ENCODE results near the gene PIEZO2. TPM values are rescaled to one million over a fixed set of nuclear protein-coding genes. Genes with fewer than 3 reads are reported as not detected.
A peak's percentile ranks its signal among the peaks of the same experiment; 100 is the strongest.

The PIEZO2 gene
- total and polyA plus RNA-seq, 2 of the 8 experiments (the other 6 are each of a cell fraction or from before 2014, with no cell fraction given), result 4.7 to 16.5 TPM

- Histone ChIP-seq H2BK20ac (ENCODE audit: low read length) (no peak overlapping the region), H3K27me3 (replicated peaks in 1 of 4; ENCODE audit: control insufficient read depth in 3 of 4, extremely low read depth in 1 of 4, insufficient read depth in 3 of 4, low read length in 3 of 4) (no peaks in the 10 kb centered on the region), H3K4ac (replicated peaks; ENCODE audit: insufficient read length, low read depth, low read length) (no peak overlapping the region), H3K79me1 (ENCODE audit: low read depth, low read length) (no peaks in the 10 kb centered on the region), H3K36me3 (ENCODE audit: control insufficient read depth in 2 of 4, insufficient read depth in 4 of 4, low read length in 3 of 4) (no peaks in the 10 kb centered on the region), H2BK5ac (ENCODE audit: low read depth, low read length) (no peak overlapping the region), H2BK12ac (ENCODE audit: low read depth, low read length) (no peak overlapping the region), H4K20me1 (replicated peaks in 1 of 2; ENCODE audit: control insufficient read depth in 1 of 2, insufficient read depth in 2 of 2, low read length in 2 of 2) (no peaks in the 10 kb centered on the region), H3K4me2 (ENCODE audit: insufficient read depth in 1 of 2, low read depth in 2 of 2, low read length in 2 of 2) (no peak overlapping the region), H3K4me3 (ENCODE audit: extremely low read depth in 1 of 4, insufficient read depth in 2 of 4, low read depth in 3 of 4, low read length in 4 of 4) (no peak overlapping the region), H3K79me2 (ENCODE audit: control insufficient read depth in 1 of 2, insufficient read depth in 2 of 2, low read length in 2 of 2) (no peaks in the 10 kb centered on the region), H3K18ac (ENCODE audit: extremely low read depth, low read length) (no peak overlapping the region), H3K56ac (replicated peaks; ENCODE audit: insufficient read length, low read depth, low read length) (no peak overlapping the region), H2BK120ac (replicated peaks; ENCODE audit: low read depth, low read length) (no peak overlapping the region), H3K14ac (ENCODE audit: insufficient read length) (no peak overlapping the region), H3K9ac (replicated peaks in 1 of 4; ENCODE audit: extremely low read depth in 1 of 4, low read depth in 3 of 4, low read length in 3 of 4) (no peak overlapping the region), H2AK5ac (ENCODE audit: low read depth, low read length) (no peak overlapping the region), H2BK15ac (ENCODE audit: low read length) (no peak overlapping the region), H3K27ac (ENCODE audit: low read depth, low read length) (no peak overlapping the region), H3K4me1 (replicated peaks in 1 of 4; ENCODE audit: control insufficient read depth in 3 of 4, insufficient read depth in 4 of 4, low read length in 3 of 4) (peaks cover 0 to 7% (median 3%) of the 10 kb centered on the region in 4 experiments; a peak in 4 of 7 replicates), H3K23me2 (ENCODE audit: low read depth, low read length) (no peaks in the 10 kb centered on the region), H2AFZ (ENCODE audit: low read length) (no peak overlapping the region), H4K5ac (ENCODE audit: insufficient read length, low read depth, low read length) (no peak overlapping the region), H4K91ac (replicated peaks; ENCODE audit: insufficient read length, low read length) (no peak overlapping the region), H3K9me3 (ENCODE audit: insufficient read depth in 2 of 2, low read depth in 1 of 2, low read length in 1 of 2) (no peaks in the 10 kb centered on the region), H3K23ac (ENCODE audit: insufficient read length) (no peak overlapping the region), H4K8ac (ENCODE audit: extremely low read depth, insufficient read depth, low read length) (no peak overlapping the region)
- ChIA-PET CTCF (ENCODE audit: partially characterized antibody) (interaction anchor here (0.6 to 10.2 kb wide), 38 partner anchors 8 to 701 kb away, joined by 3 to 96 read pairs (median 4); partner anchors contain the start of gene PIEZO2), POLR2A (ENCODE audit: partially characterized antibody) (no interaction called here)
- TF ChIP-seq, protein P1, sequence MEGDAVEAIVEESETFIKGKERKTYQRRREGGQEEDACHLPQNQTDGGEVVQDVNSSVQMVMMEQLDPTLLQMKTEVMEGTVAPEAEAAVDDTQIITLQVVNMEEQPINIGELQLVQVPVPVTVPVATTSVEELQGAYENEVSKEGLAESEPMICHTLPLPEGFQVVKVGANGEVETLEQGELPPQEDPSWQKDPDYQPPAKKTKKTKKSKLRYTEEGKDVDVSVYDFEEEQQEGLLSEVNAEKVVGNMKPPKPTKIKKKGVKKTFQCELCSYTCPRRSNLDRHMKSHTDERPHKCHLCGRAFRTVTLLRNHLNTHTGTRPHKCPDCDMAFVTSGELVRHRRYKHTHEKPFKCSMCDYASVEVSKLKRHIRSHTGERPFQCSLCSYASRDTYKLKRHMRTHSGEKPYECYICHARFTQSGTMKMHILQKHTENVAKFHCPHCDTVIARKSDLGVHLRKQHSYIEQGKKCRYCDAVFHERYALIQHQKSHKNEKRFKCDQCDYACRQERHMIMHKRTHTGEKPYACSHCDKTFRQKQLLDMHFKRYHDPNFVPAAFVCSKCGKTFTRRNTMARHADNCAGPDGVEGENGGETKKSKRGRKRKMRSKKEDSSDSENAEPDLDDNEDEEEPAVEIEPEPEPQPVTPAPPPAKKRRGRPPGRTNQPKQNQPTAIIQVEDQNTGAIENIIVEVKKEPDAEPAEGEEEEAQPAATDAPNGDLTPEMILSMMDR (IDR thresholded peaks at IDR 0.05; ENCODE audit: control extremely low read depth in 1 of 3, insufficient read depth in 1 of 3, low read depth in 1 of 3, low read length in 3 of 3), result peak in 2 of 3 experiments; percentile 52 to 53; a peak in 2 of 4 replicates
- TF ChIP-seq RXRA (IDR thresholded peaks at IDR 0.05; ENCODE audit: insufficient read depth, low read depth, low read length) (no peak), RAD21 (IDR thresholded peaks at IDR 0.05 in 1 of 2, conservative IDR thresholded peaks at IDR 0.05 in 1 of 2; ENCODE audit: low read depth in 2 of 2, low read length in 2 of 2) (peak; percentile 79 to 85)
- DNase-seq (ENCODE audit: low read depth in 1 of 2, low spot score in 2 of 2) (no peak), FAIRE-seq (no peak)
- 4% methylated on average over 3 of the region's 3 CpGs; no CpG with 5 or more reads in 1 of the 2 experiments for WGBS, 2 experiments (ENCODE audit: extremely low coverage in 1 of 2, insufficient coverage in 1 of 2, insufficient read length in 1 of 2, insufficient replicate concordance in 2 of 2, low coverage in 1 of 2, low lambda C conversion rate in 2 of 2, missing lambda C conversion rate in 1 of 2)
Observed at GRCh38 chr18:10851824-10852319, 297.5 kb downstream of the PIEZO2 start.
